ENCODE measurements around the gene TAS2R46.
"Not testable (repeated sequence)": the region's sequence is repeated elsewhere in the genome, so short reads cannot be mapped to it uniquely, and the experiment has no call there.

Gene TAS2R46, protein sequence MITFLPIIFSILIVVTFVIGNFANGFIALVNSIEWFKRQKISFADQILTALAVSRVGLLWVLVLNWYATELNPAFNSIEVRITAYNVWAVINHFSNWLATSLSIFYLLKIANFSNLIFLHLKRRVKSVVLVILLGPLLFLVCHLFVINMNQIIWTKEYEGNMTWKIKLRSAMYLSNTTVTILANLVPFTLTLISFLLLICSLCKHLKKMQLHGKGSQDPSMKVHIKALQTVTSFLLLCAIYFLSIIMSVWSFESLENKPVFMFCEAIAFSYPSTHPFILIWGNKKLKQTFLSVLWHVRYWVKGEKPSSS

DNA sequence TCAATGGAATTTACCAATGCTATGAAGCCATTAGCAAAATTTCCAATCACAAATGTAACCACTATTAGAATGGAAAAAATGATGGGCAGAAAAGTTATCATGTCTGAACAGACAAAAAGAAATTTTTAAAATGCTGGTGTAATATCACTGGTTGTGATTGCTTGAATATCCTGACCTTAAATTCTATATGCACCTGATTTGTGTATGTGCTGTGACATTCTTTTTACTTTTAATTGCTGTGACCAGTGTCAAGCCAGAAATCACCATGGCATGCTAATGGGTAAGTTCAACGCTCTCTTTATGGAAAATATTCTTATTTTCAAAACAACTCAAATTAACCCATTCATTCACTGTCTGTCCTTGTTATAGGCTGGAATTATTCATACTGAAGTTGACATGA lies at the start of gene TAS2R46:
TSS of gene TAS2R46 (minus strand) at position 101 of the 400 bp plus-strand sequence. CDS start at position 101, 0 bp downstream.
- DNase-seq = not testable (repeated sequence)

DNA sequence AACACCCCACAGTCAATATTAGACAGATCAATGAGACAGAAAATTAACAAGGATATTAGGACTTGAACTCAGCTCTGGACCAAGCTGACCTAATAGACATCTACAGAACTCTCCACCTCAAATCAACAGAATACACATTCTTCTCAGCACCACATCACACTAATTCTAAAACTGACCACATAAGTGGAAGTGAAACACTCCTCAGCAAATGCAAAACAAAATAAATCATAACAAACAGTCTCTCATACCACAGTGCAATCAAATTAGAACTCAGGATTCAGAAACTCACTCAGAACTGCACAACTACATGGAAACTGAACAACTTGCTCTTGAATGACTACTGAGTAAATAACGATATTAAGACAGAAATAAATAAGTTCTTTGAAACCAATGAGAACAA lies 49.1 kb upstream of the TAS2R46 start:
- DNase-seq = not testable (repeated sequence)

DNA sequence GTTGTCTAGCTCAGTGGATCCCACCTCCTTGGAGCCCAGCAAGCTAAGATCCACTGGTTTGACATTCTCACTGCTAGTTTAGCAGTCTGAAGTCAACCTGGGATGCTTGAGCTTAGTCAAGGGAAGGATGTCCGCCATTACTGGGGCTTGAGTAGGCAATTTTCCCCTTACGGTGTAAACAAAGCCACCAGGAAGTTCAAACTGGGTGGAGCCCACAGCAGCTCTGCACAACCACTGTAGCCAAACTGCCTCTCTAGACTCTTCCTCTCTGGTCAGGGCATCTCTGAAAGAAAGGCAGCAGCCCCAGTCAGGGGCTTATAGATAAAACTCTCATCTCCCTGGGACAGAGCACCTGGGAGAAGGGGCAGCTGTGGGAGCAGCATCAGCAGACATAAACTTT lies 46.8 kb upstream of the TAS2R46 start:
- no peak for DNase-seq

DNA sequence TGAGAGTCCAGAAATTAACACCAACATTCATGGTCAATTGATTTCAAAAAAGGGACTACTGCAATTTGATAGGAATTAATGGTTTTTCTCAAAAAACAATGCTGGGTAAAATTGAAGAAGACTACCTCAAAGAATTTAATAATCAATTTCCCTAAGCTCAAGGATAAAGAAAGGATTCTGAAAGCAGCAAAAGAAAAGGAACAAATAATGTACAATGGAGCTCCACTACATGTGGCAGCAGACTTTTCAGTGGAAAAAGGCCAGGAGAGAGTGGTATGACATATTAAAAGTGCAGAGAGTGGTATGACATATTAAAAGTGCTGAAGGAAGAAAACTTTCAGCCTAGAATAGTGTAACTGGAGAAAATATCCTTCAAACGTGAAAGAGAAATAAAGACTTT lies 45.6 kb upstream of the TAS2R46 start:
- no peak for DNase-seq

DNA sequence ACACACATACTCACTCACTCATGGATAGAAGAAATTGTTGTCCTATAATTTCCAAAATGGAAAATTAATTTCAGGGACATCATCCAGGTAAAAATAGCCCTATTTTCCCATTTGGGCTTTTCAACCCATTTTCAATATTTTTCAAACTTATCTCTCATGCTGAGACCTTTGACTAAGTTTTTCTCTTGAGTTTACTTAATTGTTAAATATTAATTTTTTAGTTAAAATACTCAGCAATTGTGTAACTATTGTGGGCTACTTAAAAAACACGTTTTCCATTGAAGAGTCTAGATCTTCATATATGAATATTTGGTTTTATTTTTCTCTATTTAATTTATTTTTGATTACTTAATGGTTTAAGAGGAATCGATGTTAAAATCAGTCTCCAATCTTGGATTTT lies 44.2 kb upstream of the TAS2R46 start:
- DNase-seq = no peak

DNA sequence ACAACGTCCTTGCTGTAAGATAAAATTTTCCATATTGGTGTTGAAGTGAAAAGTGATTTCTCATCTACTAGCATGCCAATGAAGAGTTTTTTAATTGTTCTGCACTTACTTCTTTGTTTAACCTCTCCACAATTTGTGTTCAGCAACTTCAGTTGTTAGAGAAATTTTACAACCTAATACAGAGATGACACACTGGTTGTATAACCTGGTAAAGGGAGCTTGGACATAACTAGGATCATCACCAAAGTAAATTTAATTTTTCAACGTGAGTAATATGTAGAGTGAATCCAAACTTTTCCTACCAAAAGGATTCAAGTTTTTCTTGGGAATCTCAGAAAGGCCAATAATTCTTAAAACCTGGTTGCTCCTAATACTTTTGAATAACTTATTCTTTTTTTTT lies 43.5 kb upstream of the TAS2R46 start:
- DNase-seq = no peak

DNA sequence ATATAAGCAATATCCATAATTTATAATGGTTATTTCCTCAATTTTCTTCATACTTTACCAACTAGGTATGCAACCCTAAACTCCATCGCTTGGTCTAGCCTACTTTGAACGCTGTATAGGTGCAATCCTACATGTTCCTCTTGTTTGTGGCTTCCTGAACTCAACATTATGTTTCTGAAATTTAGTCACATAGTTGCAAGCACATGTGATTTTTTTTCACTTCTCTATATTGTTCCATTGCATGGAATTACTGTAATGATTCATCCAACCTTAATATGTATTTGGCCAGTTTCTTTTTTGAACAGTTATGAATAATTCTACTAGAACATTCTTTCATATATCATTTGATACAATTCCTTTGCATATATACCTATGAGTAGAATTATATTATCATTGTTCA lies 32.8 kb upstream of the TAS2R46 start:
- DNase-seq = not testable (repeated sequence)

DNA sequence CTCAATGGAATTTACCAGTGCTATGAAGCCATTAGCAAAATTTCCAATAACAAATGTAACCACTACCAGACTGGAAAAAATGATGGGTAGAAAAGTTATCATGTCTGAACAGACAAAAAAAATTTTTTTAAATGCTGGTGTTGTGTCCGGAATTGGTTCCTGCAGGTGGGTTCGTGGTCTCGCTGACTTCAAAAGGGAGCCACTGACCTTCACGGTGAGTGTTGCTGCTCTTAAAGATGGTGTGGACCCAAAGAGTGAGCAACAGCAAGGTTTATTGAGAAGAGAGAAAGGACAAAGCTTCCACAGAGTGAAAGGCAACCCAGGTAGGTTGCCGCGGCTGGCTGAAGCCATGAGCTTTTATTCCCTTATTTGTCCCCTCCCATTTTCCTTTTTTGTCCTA lies 30.0 kb upstream of the TAS2R46 start, which contains the start of gene TAS2R43:
TSS of gene TAS2R43 (minus strand) at position 186 of the 400 bp plus-strand sequence. CDS start at position 102, 84 bp downstream.
- no peak for DNase-seq

DNA sequence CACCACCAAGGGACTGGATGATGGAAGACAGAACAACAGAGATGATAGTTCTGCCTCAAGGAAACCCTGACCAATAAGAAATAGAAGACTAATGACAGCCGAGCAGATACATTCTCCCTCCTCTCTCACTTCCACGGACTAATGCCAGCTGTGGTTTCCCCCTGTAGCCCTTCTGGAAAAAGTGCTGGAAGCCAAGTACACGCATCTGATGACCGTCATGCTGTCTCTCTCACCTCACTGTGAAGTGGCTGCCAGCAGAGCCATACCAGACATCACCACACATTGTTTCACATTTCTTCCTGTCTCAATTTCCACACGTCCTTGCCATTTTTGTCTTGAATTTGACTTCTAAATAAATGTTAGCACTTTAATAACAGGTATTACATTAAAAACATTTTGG lies 27.2 kb upstream of the TAS2R46 start:
- no peak for DNase-seq

DNA sequence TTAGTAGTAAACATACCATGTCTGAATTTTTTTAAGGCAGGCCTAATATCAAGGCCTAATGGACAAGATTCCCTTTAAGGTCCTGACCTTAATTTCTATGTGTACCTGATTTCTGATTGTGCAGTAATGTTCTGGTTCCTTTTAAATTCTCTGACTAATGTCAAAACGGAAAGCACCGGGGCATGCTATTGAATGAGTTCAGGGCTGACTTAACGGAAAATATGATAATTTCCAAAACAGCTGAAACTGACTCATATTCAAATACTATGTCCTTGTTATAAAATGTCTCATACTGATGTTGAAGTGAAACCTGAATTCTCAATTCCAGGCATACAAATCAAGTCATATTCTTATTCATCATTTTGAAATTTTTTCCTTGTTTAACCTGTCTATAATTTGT lies 23.3 kb upstream of the TAS2R46 start:
- DNase-seq = no peak

DNA sequence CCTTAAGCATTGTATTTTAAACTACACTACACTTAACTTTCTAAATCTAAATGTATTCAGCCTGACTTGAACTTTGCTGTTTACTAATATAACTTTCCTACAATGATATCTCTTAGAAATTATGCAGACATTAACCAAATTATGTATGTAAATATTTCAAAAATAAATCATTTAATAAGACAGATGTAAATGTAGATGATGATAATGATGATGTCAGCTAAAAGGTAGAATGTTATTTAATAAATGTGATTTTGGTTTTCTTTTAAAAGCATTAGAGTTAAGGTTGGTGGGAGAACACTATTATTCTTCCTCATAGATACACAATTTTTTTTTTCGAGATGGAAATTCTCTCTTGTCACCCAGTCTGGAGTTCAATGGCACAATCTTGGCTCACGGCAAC lies 19.9 kb upstream of the TAS2R46 start:
- no peak for DNase-seq

DNA sequence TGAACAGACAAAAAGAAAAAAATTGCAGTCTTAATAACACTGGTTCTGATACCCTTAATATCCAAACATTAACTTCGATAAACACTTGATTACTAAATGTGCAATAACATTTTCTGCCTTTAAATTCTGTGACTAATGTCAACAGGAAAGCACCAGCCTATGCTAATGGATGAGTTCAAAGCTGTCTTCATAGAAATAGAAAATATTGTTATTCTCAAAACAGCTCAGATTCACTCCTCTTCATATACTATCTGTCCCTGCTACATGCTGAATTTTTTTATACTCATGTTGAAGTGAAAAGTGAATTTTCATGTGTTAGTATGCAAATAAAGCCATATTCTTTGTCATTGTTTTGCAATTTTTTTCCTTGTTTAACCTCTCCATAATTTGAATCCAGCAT lies 16.2 kb upstream of the TAS2R46 start:
- DNase-seq = no peak

DNA sequence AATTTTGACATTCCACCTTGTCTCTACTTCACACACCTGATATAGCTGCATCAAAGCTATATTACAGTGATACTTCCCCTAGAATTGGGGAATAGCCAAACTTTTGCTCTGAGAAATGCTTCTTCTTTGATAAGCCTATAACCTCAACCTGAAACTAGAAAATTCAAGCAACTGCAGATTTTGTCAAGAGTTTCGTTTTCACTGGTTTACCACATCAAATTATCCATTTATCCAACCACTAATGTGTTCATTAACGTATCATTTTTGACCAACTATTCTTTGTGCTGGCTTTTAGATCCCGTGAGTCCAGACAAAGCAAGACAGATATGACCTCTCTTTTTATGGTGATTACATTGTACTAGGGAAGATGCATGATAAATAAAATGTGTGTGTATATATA lies 13.5 kb upstream of the TAS2R46 start:
- no peak for DNase-seq

DNA sequence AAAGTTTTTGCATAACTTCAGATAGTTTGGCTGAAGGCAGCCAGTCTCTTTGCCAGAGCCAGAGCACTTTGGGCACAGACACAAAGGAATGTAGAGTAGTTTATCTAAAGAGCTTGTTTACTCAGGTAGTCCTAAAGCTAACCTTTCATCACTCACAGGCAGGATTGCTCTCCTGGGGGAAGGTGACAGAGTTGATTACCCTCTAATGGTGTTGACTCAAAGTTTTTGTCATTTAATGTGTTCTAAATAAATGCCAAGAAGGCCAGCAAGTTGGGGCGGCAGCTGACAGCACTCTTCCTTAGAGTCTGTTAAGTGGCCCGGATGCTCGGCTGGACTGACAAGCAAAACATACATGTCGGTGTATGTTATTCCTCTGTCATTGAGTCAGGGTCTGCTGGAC lies 9.3 kb upstream of the TAS2R46 start:
- no peak for DNase-seq

DNA sequence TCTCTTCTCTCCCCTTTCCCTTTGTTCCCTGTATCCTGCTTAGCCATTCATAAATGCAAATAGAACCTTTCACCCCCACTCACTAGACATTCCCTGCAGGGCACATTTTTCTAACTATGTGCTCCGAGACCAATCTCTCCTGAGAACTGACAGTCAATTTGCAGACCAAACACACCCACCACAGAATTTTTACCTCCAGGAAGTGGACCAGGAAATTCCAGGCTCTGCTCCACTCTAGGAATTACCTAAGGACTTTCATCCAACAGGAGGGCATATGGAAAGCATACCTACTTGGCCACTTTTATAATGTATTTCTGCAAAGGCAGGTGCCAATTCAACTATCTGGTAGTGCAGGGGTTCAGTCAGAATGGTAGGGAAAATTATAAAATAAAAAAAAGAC lies 8.9 kb upstream of the TAS2R46 start:
- DNase-seq = no peak

DNA sequence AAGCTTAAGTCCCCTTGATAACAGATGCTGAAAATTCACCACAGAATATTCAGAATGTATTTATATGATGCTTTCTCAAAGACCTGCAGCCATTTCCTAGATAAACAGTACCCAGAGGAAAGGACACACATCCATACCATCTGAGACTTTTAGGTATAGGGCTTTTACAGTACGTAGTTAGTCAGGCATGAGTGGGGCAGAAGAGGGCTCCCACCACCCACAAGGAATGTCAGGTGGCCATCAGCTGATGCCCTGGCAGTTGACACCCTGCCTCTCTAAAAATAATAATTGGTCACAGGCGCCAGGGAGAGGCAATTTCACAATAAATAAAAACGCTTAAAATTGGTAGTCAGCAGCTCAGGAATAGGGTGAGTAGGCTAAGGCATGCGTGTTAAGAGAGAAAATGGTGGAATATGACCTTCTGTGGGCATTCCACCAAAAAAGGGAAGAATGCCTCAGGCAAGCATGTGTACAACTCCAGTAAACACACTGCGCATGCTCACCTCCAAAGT lies 7.8 kb upstream of the TAS2R46 start:
- DNase-seq = no peak

DNA sequence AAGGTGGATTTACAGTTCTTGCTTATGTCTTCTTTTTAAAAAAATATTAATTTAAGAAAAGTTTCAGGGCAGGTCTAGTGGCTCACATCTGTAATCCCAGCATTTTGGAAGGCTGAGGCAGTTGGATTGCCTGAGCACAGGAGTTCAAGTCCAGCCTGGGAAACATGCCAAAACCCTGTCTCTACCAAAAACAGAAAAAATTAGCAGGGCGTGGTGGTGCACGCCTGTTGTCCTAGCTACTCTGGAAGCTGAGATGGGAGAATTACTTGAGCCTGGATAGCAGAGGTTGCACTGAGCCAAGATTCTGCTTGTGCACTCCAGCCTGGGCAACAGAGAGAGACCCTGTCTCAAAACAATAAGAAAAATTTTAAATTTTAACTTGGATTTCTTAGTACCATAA lies 5.4 kb upstream of the TAS2R46 start:
- DNase-seq = no peak

DNA sequence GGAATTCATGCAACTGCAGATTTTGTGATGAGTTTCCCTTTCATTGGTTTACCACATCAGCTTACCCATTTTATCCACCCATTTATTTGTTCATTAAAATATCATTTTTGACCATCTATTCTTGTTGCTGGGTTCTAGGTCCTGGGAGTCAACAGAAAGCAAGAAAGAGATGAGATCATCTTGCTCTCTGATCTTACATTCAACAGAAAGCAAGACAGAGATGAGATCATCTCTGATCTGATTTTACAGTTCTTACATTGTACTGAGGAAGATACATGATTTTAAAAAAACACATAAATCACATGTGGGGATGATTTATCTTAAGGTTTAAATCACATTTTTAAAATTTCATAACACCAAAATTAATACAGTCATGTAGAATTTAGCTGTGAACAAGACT lies 2.3 kb downstream of the TAS2R46 start:
- DNase-seq = no peak

DNA sequence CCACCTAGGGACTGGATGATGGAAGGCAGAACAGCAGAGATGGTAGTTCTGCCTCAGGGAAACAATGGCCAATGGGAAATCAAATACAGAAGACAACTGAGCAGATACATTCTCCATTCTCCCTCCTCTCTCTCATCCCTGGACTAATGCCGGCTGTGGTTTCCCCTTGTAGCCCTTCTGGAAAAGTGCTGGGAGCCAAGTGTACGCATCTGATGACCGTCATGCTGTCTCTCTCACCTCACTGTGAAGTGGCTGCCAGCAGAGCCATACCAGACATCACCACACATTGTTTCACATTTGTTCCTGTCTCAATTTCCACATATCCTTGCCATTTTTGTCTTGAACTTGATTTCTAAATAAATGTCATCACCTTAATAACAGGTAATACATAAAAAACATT lies 3.1 kb downstream of the TAS2R46 start:
- DNase-seq = no peak

DNA sequence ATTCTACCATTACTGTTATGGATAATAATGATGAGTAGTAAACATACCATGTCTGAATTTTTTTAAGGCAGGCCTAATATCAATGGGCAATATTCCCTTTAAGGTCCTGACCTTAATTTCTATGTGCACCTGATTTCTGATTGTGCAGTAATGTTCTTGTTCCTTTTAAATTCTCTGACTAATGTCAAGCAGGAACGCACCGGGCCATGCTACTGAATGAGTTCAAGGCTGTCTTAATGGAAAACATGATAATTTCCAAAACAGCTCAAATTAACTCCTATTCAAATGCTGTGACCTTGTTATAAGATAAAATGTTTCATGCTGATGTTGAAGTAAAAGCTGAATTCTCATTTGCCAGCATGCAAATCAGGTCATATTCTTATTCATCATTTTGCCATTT lies 6.8 kb downstream of the TAS2R46 start:
- no peak for DNase-seq

DNA sequence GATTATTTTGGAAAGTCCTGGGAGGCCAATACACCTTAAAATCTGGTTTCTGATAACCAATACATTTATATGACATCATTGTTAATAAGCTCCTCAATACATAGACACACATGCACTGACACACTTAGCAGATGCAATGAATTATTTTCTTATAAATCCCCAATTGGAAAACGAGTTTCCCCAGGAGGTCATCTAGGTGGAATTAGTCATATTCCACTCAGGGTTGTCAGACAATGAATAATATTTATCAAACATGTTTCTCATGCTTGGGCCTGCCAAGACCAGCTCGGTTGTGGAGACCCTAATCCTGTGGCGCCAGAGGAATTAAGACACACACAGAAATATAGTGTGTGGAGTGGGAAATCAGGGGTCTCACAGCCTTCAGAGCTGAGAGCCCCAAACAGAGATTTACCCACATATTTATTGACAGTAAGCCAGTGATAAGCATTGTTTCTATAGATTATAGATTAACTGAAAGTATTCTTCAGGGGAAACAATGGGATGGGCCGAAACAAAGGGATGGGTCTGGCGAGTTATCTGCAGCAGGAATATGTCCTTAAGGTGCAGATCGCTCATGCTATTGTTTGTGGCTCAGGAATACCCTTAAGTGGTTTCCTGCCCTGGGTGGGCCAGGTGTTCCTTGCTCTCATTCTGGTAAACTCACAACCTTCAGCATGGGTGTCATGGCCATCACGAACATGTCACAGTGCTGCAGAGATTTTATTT lies 12.1 kb downstream of the TAS2R46 start:
- DNase-seq = not testable (repeated sequence)

DNA sequence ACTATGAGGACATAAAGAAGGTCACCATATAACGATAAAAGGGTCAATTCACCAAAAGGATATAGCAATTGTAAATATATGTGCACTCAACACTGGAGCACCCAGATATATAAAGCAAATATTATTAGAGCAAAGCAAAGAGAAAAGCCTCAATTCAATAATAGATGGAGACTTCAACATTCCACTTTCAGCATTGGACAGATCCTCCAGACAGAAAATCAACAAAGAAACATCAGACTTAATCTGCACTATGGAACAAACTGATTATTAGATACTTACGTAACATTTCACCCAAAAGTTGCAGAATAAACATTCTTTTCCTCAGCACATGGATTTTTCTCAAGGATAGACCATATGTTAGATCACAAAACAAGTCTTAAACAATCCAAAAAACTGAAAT lies 20.7 kb downstream of the TAS2R46 start:
- not testable (repeated sequence) for DNase-seq

DNA sequence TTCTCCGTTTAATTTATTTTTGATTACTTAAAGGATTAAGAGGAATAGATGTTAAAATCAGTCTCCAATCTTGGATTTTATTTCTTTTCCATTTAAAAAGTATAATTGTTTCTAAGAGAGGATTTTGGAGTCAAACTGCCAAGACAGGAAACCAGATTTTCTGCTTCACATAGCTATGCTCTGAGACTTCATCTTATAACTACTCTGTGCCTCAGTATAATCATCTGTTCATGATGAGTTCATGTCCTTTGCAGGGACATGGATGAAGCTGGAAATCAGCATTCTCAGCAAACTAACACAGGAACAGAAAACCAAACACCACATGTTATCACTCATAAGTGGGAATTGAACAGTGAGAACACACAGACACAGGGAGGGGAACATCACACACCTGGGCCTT lies 21.9 kb downstream of the TAS2R46 start:
- no peak for DNase-seq

DNA sequence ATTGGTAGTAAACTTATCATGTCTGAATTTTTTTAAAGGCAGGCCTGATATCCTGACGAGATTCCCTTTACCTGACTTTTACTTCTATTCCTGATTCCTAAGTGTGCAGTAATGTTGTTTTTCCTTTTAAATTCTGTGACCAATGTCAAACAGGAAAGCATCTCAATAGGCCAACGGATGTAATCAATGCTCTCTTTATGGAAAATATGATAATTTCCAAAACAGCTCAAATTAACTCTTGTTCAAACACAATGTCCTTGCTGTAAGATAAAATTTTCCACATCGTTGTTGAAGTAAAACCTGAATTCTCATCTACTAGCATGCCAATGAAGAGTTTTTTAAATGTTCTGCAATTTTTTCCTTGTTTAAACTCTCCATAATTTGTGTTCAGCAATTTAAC lies 22.9 kb downstream of the TAS2R46 start:
- no peak for DNase-seq

Measured in CD4-positive, alpha-beta T cell treated with Interleukin-21 for 1 hour (primary cell).